Tibial nerve (tissue), 4 donors: ENCODE data around the gene NAP1L4.

Experiments used
- CTCF ChIP-seq, 5 experiments: fragments of 200-600 bp in 3 of 5; fragments of 450-650 bp in 2 of 5; sonication (generic) in 3 of 5; IDR thresholded peaks; one replicate each; pipeline ENCODE4 v1.5.1; 2016 to 2019; ENCODE audit warnings: antibody characterized with exemption in 5 of 5, mild to moderate bottlenecking in 3 of 5, moderate library complexity in 2 of 5
- EP300 ChIP-seq, 2 donors: sonication (generic); formaldehyde crosslinking; IDR thresholded peaks; one replicate each; pipeline ENCODE4 v1.6.1; 2017; ENCODE audit warnings: antibody characterized with exemption in 2 of 2, mild to moderate bottlenecking in 1 of 2
- POLR2A ChIP-seq, 2 donors: fragments of 450-650 bp; IDR thresholded peaks; one replicate each; pipeline ENCODE4 v1.6.1; 2017; ENCODE audit warnings: antibody characterized with exemption in 2 of 2, mild to moderate bottlenecking in 2 of 2, moderate library complexity in 2 of 2

- TF ChIP-seq EP300 (IDR thresholded peaks at IDR 0.05) (no peak), CTCF (IDR thresholded peaks at IDR 0.05) (no peak), POLR2A (IDR thresholded peaks at IDR 0.05) (no peak)
These were observed 58.6 kb downstream of the NAP1L4 start for GRCh38 chr11:2933375-2934020.
